ENCODE measurements around the gene EDN1. TPM values are rescaled to one million over a fixed set of nuclear protein-coding genes. Genes with fewer than 3 reads are reported as not detected.

The EDN1 gene
- total and polyA plus RNA-seq, 9 of the 15 experiments (the other 6 are each of a cell fraction or from before 2014, with no cell fraction given), result 0.03 to 0.06 TPM; not detected in 7

- no peaks in the 10 kb centered on the region for H3K36me3 ChIP-seq (ENCODE audit: control insufficient read depth, insufficient read depth, low read length)
- H2AFZ ChIP-seq (ENCODE audit: low read depth, low read length), result no peak overlapping the region
- no peaks in the 10 kb centered on the region for H3K79me2 ChIP-seq (ENCODE audit: control insufficient read depth, insufficient read depth, low read length)
- H3K27me3 ChIP-seq (ENCODE audit: control insufficient read depth in 2 of 2, insufficient read depth in 2 of 2, low read length in 2 of 2), result no peaks in the 10 kb centered on the region
- H3K9ac ChIP-seq (ENCODE audit: insufficient read depth in 1 of 2, low read depth in 2 of 2, low read length in 2 of 2), result no peak overlapping the region
- ATAC-seq, result no peak
- intact Hi-C loops (cut with micrococcal nuclease), result no loop called here
- no peaks in the 10 kb centered on the region for H3K4me1 ChIP-seq (replicated peaks in 1 of 2; ENCODE audit: control insufficient read depth in 2 of 2, insufficient read depth in 2 of 2, low read length in 2 of 2)
- no peaks in the 10 kb centered on the region for H3K9me1 ChIP-seq (ENCODE audit: control insufficient read depth, insufficient read depth, low read length)
- no peaks in the 10 kb centered on the region for H3K9me3 ChIP-seq (replicated peaks; ENCODE audit: control insufficient read depth, insufficient read depth, low read depth, low read length)
- in situ Hi-C loops (cut with MboI), result no loop called here
- POLR2A ChIA-PET, result no interaction called here
- no TSS peak for BruUV-seq (replicated peaks)
- CTCF ChIA-PET (ENCODE audit: low intra/inter-chr PET ratio), result no interaction called here
- no peak overlapping the region for H3K27ac ChIP-seq (ENCODE audit: extremely low read depth, low read depth, low read length)
- DNase-seq (ENCODE audit: extremely low read depth in 1 of 4, low spot score in 3 of 4), result no peak
- TF ChIP-seq PRDM10 (IDR thresholded peaks at IDR 0.05; ENCODE audit: partially characterized antibody) (peak; percentile 64), CBX1 (IDR thresholded peaks at IDR 0.05; ENCODE audit: low read depth) (no peak), SRSF7 (optimal IDR thresholded peaks at IDR 0.05; ENCODE audit: low read depth, low read length) (no peak)
- no peaks in the 10 kb centered on the region for H4K20me1 ChIP-seq (replicated peaks; ENCODE audit: control insufficient read depth, insufficient read depth, low read length)
- no peak for FAIRE-seq
- no peak overlapping the region for H3K4me3 ChIP-seq
- H3K4me2 ChIP-seq (ENCODE audit: insufficient read depth, low read length), result no peak overlapping the region
- 0% methylated on average over 1 of the region's 1 CpG for WGBS (ENCODE audit: insufficient coverage, low coverage, missing lambda C conversion rate)
These were observed 44.8 kb upstream of the EDN1 start for GRCh38 chr6:12245360-12245759.
